GM21786 (cell line): ENCODE results near the gene SH3RF1.

Experiments
- ATAC-seq: cut with Tn5 transposase; IDR thresholded peaks from one replicate; pipeline ENCODE4 v1.9.1; 2021; ENCODE audit not compliant: unreplicated experiment

The SH3RF1 gene

GRCh38 chr4:169080981-169081380, 189.8 kb downstream of the SH3RF1 start:
- ATAC-seq: no peak

- ATAC-seq: peak; percentile 90
These were observed 190.6 kb downstream of the SH3RF1 start for GRCh38 chr4:169079942-169080827.

GRCh38 chr4:169074117-169074516, 196.6 kb downstream of the SH3RF1 start:
- no peak for ATAC-seq

- ATAC-seq: no peak
These were observed 199.0 kb downstream of the SH3RF1 start for GRCh38 chr4:169071747-169072146.

- peak; percentile 39 for ATAC-seq
These were observed 199.9 kb downstream of the SH3RF1 start for GRCh38 chr4:169070895-169071218.

GRCh38 chr4:169070071-169070894, 200.5 kb downstream of the SH3RF1 start:
- peak; percentile 70 for ATAC-seq

DNA sequence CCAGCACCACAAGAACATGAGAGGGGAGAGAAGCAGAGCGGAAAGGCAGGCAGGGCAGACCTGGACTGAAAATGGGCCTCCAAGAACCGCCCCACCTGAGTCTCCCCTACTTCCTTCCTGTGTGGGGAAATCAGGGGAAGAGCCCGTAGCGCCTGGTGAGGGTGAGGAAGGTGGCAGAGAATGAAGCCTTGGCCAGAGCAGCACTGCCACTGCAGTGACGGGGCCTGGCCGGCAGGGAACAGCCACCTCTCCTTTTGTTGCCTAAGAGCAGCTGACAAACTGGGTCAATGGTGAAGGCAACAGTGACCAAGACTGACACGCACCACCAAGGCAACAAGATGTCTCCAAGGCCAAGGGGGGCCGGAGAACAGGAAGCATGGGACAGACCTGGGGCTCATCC, 202.3 kb downstream of the SH3RF1 start:
- no peak for ATAC-seq

- no peak for ATAC-seq
These were observed 203.8 kb downstream of the SH3RF1 start for GRCh38 chr4:169066934-169067333.

DNA sequence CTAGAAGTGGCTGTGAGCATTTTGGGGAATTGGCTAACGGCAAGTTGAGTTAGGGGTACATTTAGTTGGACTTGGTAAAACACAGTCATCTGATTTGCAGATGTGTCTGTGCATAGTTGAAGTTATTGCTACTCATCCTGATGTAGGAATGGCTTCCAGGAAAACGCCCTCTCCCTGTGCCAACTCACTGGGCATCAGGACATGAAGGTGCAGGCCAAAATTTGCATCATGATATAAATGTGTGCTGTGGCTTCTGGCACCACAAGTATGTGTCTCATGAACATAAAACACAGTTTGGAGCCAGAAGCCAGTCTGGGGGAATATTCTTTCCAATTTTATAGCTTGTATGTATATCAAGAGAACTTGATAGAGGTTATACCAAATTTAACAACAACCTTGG, 206.5 kb downstream of the SH3RF1 start:
- no peak for ATAC-seq

DNA sequence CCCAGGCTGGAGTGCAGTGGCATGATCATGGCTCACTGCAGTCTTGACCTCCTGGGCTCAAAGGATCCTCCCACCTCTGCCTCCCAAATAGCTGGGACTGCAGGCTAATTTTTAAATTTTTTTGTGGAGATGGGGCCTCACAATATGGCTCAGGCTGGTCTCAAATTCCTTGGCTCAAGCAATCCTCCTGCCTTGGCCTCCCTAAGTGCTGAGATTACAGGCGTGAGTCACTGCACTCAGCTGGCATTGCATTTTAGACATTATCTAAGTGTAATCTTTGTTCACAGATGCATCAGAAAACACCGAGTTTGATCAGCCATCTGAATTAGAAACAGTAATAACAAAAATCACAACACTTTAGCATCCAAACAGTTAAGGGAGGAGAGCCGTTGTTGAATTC, 207.3 kb downstream of the SH3RF1 start:
- no peak for ATAC-seq

DNA sequence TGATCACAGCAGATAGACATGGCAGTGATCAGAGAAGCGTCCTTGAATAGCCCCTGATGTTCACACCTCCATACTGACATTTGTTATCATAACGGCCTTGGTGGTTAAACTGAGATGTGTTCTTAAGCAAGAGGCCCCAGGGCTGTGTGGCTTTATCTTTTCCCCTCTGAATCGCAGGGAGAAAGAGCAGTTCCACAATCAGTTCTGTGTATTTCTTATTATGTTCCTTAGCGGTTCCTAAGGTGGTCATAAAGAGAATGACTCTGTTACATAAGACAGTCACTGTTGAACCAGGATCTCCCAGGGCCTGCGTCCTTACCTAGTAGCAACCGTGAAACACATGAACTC, 207.9 kb downstream of the SH3RF1 start:
- ATAC-seq: no peak

- no peak for ATAC-seq
These were observed 209.4 kb downstream of the SH3RF1 start for GRCh38 chr4:169061386-169061785.

- no peak for ATAC-seq
These were observed 210.2 kb downstream of the SH3RF1 start for GRCh38 chr4:169060391-169061091.

DNA sequence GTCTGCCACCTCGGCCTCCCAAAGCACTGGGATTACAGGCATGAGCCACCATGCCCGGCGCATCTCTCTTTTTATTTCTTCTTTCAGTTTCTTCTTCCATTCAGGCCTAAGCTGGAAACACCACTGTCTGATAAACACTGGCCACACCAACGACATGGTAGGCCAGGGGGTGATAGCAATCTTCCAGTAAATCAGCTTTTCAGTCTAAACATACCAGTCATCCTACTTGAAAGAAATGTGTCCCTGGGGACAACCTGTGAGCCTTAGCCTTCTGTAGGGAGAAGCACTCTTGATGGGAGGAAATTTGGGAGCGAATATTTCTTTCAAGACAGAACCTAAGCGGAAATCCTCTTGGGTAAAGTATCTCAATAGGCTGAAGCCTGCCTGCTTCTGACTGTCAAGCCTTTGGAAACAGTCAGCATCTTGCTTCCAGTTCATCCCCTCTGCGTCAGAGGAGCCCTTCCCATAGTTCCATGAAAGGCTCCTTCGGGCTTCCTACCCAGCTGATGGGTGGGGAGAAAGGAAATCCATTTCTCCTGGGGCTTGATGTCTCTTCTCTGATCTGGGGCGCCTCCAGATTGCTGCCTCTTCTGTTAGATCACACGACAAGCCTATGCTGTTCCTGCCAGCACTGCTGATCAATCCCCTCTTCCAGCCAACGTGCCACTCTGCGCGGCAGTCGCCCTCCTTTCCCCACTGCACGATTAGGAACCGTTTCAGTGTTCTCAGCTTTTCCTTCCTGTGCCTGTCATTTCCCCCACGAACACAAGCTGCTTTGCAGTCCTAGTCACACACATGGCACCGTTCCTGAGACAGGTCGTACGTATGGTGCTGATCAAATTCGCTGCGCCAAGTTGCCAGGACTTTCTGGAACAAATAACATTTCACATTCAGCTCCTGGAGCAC, 211.2 kb downstream of the SH3RF1 start:
- no peak for ATAC-seq

DNA sequence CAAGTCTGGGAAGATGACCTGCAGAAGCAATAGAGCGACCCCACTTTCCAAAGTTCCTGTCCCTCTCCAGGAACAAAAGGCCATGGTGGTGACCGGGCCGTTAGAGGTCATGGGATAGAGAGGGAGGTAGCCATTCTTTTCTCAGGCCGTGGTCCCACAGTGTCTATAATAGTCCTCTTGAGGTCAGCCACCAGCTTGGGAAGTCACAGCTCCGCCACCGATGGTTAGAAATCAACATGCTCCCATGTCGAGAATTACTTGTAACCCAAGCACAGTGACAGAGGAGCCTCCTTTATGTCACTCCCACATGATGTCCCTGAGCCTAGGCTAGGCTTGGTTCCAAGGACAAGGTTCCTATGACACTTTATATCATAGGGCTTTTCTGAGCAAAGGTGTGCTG, 212.4 kb downstream of the SH3RF1 start:
- no peak for ATAC-seq

DNA sequence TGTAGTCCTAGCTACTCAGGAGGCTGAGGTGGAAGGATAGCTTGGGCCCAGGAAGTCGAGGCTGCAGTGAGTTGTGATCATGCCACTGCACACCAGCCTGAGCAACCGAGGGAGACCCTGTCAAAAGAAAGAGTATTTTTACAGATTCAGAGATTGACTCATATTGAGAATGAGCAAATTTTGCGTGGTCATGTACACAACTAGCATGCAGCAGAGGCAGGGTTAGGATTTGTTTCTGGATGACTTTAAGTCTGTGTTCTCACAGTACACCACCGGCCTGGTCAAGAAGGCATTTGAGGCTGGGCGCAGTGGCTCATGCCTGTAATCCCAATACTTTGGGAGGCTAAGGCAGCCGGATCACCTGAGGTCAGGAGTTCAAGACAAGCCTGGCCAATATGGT, 215.9 kb downstream of the SH3RF1 start:
- peak; percentile 71 for ATAC-seq

DNA sequence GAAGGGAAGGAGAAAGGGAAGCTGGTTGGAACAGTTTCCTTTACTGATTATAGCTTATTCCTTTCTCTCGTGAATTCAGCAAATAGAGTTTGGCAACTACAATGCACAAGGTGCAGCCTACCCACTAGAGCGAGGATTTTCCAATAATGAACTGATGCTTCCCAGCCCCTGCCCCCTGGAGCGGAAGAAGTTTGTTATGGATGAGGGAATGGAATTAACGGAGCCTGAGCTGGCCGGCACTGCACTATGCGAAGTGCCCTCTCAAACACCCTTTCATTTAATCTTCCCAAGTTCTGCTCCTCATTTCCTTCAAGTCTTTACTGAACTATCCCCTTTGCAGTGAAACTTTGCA, 218.2 kb downstream of the SH3RF1 start:
- ATAC-seq: no peak

- ATAC-seq: no peak
These were observed 218.8 kb downstream of the SH3RF1 start for GRCh38 chr4:169051761-169052593.

DNA sequence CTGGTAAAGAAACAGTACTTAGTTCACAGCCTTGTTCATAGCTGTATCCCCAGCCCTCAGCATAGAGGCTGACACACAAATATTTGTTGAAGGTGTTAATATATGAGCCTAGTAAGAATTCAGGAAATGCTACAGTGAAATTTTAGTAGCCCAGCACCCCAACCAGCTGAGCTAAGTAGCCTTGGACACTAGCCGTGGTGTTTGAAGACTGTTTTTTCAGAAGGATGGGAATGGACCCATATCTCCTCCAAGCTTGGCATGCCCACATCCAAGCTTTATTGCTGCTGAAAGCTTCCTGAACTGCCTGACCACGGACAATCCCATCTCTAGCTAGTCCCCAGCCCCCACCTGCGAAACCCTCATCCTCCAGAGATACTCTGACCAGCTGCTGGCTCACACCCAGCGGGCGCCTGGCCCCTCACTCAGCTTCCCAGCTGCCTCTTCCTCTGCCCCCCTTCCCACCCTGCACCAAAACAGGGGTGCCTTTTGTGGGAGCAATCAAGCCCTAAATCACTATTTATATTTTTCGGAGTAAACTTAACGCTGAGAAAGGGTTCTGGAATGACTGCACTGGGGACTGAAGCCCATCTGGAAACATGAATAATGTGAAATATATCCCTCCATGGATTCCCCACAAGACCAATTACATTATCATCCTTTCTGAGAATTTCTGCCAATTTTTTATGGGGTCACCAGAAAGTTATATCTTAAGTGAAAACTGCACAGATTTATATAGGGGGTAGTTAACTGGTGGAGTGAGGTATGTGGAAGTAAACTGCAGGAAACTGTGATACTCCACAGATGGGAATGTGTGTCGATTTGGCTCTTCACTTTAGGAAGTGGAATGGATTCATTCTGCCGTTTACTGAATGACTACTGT, 219.6 kb downstream of the SH3RF1 start:
- ATAC-seq: no peak
